Fibroblast of lung (primary cell): ENCODE results near the gene HMG20A. TPM values are rescaled to one million over a fixed set of nuclear protein-coding genes. Genes with fewer than 3 reads are reported as not detected.

Experiments
- DNase-seq, 2 donors: peaks; one replicate each; pipeline versions ENCODE4 v3.0.0 to v3.0.0-alpha.2; 2010; ENCODE audit warnings: low read depth in 2 of 2
- H2AFZ ChIP-seq: 2 replicates; pipeline ENCODE4 v1.5.1; 2012; ENCODE audit warnings: low read length, control low read depth, inconsistent platforms
- H3K27ac ChIP-seq: 2 replicates; pipeline ENCODE4 v1.5.1; 2011; ENCODE audit warnings: low read length, control low read depth; ENCODE audit not compliant: insufficient read depth
- H3K27me3 ChIP-seq: 2 replicates; pipeline ENCODE4 v1.5.1; 2011; ENCODE audit warnings: mild to moderate bottlenecking, low read length; ENCODE audit not compliant: control insufficient read depth, insufficient read depth
- H3K36me3 ChIP-seq: 2 replicates; pipeline ENCODE4 v1.5.1; 2011; ENCODE audit warnings: low read length; ENCODE audit not compliant: control insufficient read depth, insufficient read depth
- H3K4me1 ChIP-seq: 2 replicates; pipeline ENCODE4 v1.5.1; 2011; ENCODE audit warnings: low read length; ENCODE audit not compliant: control insufficient read depth, insufficient read depth; ENCODE audit errors: extremely low read depth
- H3K4me2 ChIP-seq: 2 replicates; pipeline ENCODE4 v1.5.1; 2011; ENCODE audit warnings: low read length, control low read depth; ENCODE audit not compliant: insufficient read depth; ENCODE audit errors: extremely low read depth
- H3K4me3 ChIP-seq, 4 experiments: fragments of 200-600 bp in 1 of 4; sonication (generic) in 1 of 4; replicated peaks in 1 of 4; 2 replicates each; pipeline ENCODE4 v1.5.1; 2011 to 2016; ENCODE audit warnings: low read length in 4 of 4, low read depth in 3 of 4, mild to moderate bottlenecking in 3 of 4, control low read depth in 2 of 4, inconsistent platforms in 1 of 4, mixed read lengths in 1 of 4; ENCODE audit not compliant: insufficient read depth in 1 of 4; ENCODE audit errors: control extremely low read depth in 1 of 4
- H3K79me2 ChIP-seq: 2 replicates; pipeline ENCODE4 v1.5.1; 2012; ENCODE audit warnings: mild to moderate bottlenecking, low read length, inconsistent platforms; ENCODE audit not compliant: control insufficient read depth, insufficient read depth
- H3K9ac ChIP-seq: 2 replicates; pipeline ENCODE4 v1.5.1; 2011; ENCODE audit warnings: mild to moderate bottlenecking, low read length, control low read depth; ENCODE audit not compliant: insufficient read depth
- H3K9me3 ChIP-seq: 2 replicates; pipeline ENCODE4 v1.5.1; 2012; ENCODE audit warnings: low read depth, low read length; ENCODE audit not compliant: control insufficient read depth, insufficient read depth
- H4K20me1 ChIP-seq: 2 replicates; pipeline ENCODE4 v1.5.1; 2011; ENCODE audit warnings: low read length; ENCODE audit not compliant: control insufficient read depth, insufficient read depth; ENCODE audit errors: extremely low read depth
- CTCF ChIP-seq, 2 donors: IDR thresholded peaks in 1 of 2; conservative IDR thresholded peaks in 1 of 2; 1 replicate in 1 of 2; 2 replicates in 1 of 2; pipeline ENCODE4 v1.5.1; 2011 to 2012; ENCODE audit warnings: low read length in 2 of 2, control low read depth in 1 of 2, inconsistent platforms in 1 of 2, low read depth in 1 of 2, mild to moderate bottlenecking in 1 of 2
- EZH2 ChIP-seq: IDR thresholded peaks from 2 replicates; pipeline ENCODE4 v1.5.1; 2012; ENCODE audit warnings: low read length, control low read depth, mild to moderate bottlenecking; ENCODE audit errors: missing control alignments
- polyA plus RNA-seq, 2 donors: library from polyadenylated mRNA; depleted of rRNA in 1 of 2; stranded (reverse) in 1 of 2; unstranded in 1 of 2; fragments of >200 nt; gene quantifications; 2 replicates each; pipeline ENCODE4 v1.2.1, GENCODE V29; 2011 to 2012; ENCODE audit warnings: missing spikeins in 1 of 2
- total RNA-seq: library from RNA; depleted of rRNA; stranded (reverse); fragments of >200 nt; gene quantifications from 2 replicates; pipeline ENCODE4 v1.2.1, GENCODE V29; 2014

The HMG20A gene
- total and polyA plus RNA-seq, 2 donors (not counting 1 experiment from before 2014, with no cell fraction given), result 26.3 to 38.0 TPM

DNA sequence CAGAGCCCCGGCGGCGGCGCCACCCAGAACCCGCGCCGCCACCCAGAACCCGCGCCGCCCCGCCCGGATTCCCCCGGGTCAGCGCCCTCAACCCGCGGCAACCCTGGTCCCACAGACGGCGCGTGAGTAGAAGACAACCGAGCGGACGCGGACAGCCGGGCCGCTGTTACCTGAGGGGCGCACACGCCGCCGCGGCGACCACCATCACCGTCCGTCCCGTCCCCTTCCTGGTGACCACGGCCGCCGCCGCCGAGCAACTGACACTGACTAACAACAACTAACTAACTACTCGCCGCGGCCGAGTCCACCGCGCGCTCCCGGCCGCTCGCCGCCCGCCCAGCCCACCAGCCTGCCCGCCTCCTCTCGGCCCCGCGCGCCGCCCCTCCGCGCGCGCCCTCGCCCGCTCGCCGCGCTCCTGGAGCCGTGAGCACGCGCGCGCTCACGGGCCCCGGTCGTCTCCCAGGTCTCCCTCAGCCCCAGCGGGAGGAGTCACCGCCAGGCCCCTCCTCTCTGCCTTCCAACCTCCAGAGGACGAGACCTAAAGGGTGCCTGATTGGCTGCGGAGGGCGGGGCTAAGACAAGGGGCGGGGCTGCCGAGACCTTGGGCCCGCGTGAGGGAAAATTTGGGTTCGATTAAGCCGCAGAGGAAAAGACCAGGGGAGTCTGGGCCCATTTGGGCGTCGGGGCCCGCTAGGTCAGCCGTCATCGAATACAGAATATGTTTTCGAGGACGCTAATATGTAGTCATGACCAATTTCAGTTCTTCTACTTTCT, 665 bp upstream of the HMG20A start, which contains the start of gene PEAK1:
PEAK1 (minus strand) TSS at position 269 of the 774 bp plus-strand sequence. CDS start 238,178 bp downstream, outside the sequence.
- Histone ChIP-seq H3K27ac (peak within 1 kb of the TSS; percentile 95), H3K4me1 (peaks cover 19% of the 10 kb centered on the region), H3K9me3 (no peaks in the 10 kb centered on the region), H3K9ac (peak within 1 kb of the TSS; percentile 93), H3K4me3 (peak within 1 kb of the TSS; percentile 87 to 98 (median 94)), H3K79me2 (peaks cover 70% of the 10 kb centered on the region), H4K20me1 (peaks cover 6% of the 10 kb centered on the region), H3K4me2 (peak within 1 kb of the TSS; percentile 100), H3K27me3 (no peaks in the 10 kb centered on the region), H3K36me3 (no peaks in the 10 kb centered on the region), H2AFZ (peak within 1 kb of the TSS; percentile 81)
- DNase-seq, result peak; percentile 98 to 99
- TF ChIP-seq EZH2, result no peak
- no peak for TF ChIP-seq CTCF (conservative IDR thresholded peaks at IDR 0.05 in 1 of 2, IDR thresholded peaks at IDR 0.05 in 1 of 2; ENCODE audit: low read depth in 1 of 2, low read length in 2 of 2)

DNA sequence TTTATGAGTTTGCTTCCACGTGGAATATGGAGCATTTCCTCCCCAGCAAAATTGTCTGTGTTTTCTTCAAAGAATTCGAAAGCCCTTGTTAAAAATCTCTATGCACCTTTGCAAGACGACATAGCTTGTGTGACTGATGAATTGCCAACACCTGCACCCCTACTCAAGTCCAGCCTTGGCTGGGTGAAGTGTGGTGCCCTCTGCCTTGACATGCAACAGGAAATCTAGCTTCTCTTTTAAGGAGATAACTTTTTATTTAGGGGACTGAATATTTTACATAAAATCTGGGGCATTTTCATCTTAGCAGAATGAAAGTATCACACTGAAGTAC, 647 bp downstream of the HMG20A start:
- H3K9me3 ChIP-seq, result no peaks in the 10 kb centered on the region
- H3K9ac ChIP-seq, result peak overlapping the region; percentile 83
- peak overlapping the region; percentile 8 for H2AFZ ChIP-seq
- no peaks in the 10 kb centered on the region for H3K36me3 ChIP-seq
- DNase-seq, result no peak
- H3K4me3 ChIP-seq, result peak overlapping the region; percentile 64 to 92 (median 84)
- peaks cover 3% of the 10 kb centered on the region for H4K20me1 ChIP-seq
- peak overlapping the region; percentile 95 for H3K27ac ChIP-seq
- peak overlapping the region; percentile 100 for H3K4me2 ChIP-seq
- TF ChIP-seq CTCF (conservative IDR thresholded peaks at IDR 0.05 in 1 of 2, IDR thresholded peaks at IDR 0.05 in 1 of 2; ENCODE audit: low read depth in 1 of 2, low read length in 2 of 2) (no peak), EZH2 (no peak)
- no peaks in the 10 kb centered on the region for H3K27me3 ChIP-seq
- H3K4me1 ChIP-seq, result peaks cover 13% of the 10 kb centered on the region
- peaks cover 60% of the 10 kb centered on the region for H3K79me2 ChIP-seq

DNA sequence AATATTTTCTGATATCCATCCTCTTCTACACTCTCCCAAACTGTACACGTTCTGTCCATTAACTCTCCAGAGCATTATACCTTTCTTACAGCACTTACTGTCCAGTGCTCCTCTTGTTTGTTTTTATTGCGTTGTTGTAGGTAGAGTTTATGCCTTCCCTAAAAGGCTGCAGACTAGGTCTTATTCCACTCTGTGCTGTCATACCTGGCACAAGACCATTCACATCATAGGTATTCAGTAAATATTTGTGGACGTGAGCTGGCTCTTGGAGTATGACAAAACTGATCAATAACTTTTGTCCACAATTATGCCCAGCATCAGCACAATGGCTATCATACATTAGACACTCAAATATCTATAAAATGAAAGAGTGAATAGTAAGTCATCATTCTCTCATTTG, 4.4 kb downstream of the HMG20A start:
- DNase-seq, result no peak
- Histone ChIP-seq H3K4me2 (no peak overlapping the region), H3K4me3 (no peak overlapping the region), H3K4me1 (no peaks in the 10 kb centered on the region), H3K27ac (no peak overlapping the region), H2AFZ (no peak overlapping the region), H3K36me3 (no peaks in the 10 kb centered on the region), H4K20me1 (no peaks in the 10 kb centered on the region), H3K9ac (no peak overlapping the region), H3K27me3 (no peaks in the 10 kb centered on the region), H3K9me3 (no peaks in the 10 kb centered on the region), H3K79me2 (peaks cover 33% of the 10 kb centered on the region)
- no peak for TF ChIP-seq EZH2
- no peak for TF ChIP-seq CTCF (conservative IDR thresholded peaks at IDR 0.05 in 1 of 2, IDR thresholded peaks at IDR 0.05 in 1 of 2; ENCODE audit: low read depth in 1 of 2, low read length in 2 of 2)
